ENCODE results near the gene ME1.
"Not testable (repeated sequence)": the region's sequence is repeated elsewhere in the genome, so short reads cannot be mapped to it uniquely, and the experiment has no call there.

Gene ME1

DNA sequence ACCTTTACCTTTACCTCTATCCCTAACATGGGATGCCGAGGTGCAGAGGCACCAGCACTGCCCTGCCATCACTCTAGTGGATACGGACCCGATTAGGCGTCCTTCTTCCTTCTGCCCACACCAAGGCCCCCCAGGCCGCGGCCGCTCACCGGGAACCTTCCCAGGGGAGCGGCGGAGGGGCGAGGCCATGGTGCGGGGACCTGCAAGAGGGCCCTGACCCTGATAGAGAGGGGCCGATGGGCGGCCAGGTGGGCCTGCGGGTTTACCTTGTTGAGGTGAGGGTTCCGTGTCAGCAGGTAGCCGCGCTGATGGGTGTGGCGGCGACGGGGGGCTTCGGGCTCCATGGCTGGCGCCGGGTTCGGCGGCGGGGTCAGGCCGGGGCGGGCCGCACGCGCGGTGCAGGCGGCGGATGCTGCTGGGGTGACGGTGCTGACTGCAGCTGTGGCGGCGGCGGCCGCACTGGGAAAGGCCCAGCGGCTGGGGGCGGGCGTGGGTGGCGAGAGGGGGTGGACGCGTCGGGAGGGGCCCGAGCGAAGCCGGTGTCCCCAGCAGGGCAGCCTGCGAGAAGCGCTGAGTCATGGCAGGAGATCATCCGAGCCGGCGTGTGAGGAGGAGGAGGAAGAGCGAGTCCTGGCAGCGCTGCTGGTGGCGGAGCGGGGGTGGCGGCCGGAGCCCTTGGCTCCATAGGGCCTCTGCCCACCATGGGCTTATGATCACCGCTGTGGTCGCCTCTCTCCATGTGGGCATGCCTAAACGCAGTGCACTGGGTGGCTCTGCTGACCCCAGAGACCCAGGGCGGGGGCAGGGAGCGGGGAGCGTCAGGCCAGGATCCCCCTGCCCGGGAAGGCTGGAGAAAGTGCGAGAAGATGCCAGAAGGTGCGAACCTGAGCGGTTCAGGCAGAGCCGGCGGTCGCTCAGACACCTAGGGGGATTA lies at the start of gene ME1:
Gene ME1 (minus strand): TSS at position 441 of the 934 bp plus-strand sequence. CDS start 97 bp downstream, at position 344.
- FAIRE-seq = no peak
- DNase-seq (ENCODE audit: insufficient read length, low spot score) = peak; percentile 28

DNA sequence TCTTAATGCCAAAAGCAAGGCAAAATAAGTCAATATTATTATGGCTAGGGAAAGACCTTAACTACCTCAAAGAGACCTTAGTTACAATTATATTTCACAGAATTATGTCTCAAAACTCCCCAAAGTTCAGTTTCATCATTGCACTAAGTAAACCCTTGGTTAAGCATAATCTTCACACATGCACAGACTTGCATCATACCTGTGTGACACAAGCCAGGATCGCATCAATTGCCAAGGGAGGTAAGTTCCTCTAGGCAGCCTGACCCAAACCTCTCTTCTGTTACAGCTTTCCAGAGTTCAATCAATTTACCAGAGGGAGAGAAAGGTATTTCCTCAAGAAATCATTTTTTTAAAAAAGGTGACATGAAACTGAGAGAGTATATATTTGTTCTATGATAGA lies 49.6 kb upstream of the ME1 start:
- no peak for FAIRE-seq
- no peak for DNase-seq (ENCODE audit: insufficient read length, low spot score)

DNA sequence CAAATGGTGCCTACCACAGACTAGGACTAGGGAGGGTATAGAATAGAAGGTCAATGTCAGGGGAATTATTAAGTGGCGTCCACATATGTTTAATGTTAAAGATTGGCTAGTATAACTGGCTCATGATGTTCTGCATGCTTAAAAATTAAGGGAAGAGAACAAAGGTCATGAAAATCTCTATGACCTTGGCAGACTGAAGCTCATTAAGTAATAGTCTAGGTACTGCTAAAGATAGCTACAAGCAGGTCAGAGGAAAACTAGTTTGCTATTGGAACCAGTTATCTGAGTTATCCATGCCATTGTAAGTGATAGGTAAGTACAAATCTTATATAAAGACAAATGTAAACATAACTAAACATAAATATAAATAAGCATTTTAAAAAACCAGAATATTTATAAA lies 48.5 kb upstream of the ME1 start:
- DNase-seq (ENCODE audit: insufficient read length, low spot score) (no peak), FAIRE-seq (no peak)

DNA sequence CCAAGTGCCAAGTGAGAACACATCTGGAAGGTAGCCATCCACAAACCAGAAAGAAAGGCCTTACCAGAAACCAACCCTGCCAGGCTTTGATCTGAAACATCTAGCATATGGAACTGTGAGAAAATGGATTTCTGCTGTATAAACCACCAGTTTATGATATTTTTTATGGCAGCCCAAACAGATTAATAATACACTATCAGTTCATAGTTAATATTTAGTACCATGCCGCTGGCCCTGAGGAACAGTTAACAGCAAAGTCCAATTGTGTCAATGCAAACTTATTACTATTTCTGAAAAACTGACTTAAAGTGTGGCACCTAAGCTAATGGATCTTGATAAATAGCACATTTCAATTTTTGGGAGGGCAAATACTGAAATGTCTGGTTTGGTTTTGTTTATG lies 46.1 kb upstream of the ME1 start:
- no peak for DNase-seq (ENCODE audit: insufficient read length, low spot score)
- no peak for FAIRE-seq

DNA sequence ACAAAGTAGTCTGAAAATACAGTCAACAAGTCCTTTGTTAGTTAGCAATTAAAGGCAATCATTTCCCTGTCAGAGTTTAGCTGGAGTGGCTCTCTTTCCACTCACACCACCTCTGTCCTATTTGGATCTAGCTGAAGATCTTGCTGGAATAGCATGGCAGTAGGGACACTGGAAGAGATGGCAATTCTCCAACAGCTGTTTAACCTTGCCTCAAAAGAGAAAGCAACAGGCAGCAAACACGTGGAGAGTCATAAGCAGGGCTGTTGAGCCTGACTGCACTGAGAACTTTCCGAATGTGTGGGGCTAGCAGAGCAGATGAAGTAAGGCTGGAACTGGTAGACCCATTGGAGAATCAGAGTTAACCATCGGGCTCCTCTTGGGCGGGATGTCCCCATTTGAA lies 43.5 kb upstream of the ME1 start:
- no peak for DNase-seq (ENCODE audit: insufficient read length, low spot score)
- FAIRE-seq = no peak

DNA sequence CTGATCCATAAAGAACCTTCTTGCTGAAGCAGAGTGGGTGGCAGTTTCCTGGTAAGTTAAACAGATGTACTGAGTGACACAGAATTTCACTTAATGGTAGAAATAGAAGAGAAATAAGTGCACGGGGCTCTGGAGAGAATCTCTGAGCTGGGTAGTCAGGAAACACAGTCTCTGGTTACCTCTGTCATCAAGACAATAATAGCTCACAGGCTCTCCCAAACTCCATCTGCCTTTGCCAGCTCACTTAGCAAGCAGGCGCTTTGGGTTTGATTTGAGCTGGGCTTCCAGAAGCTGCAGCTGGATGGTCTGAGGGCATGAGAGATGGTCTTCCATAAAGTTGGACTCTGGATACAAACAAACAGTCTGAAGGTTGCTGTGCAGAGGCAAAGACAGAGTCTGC lies 41.9 kb upstream of the ME1 start:
- FAIRE-seq = no peak
- no peak for DNase-seq (ENCODE audit: insufficient read length, low spot score)

DNA sequence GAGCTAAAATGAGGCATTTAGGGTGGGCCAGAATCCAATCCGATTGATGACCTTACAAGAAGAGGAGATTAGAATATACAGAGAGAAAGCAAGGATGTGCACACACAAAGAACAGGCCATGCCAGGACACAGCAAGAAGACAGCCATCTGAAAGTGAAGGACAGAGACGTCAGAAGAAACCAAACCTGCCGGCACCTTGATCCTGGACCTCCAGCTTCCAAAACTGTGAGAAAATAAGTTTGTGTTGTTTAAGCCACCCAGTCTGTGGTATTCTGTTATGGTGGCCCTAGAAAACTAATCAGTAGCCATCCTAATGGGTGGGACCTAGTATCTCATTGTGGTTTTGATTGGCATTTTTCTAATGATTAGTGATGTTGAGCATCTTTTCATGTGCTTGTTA lies 39.7 kb upstream of the ME1 start:
- no peak for FAIRE-seq
- no peak for DNase-seq (ENCODE audit: insufficient read length, low spot score)

DNA sequence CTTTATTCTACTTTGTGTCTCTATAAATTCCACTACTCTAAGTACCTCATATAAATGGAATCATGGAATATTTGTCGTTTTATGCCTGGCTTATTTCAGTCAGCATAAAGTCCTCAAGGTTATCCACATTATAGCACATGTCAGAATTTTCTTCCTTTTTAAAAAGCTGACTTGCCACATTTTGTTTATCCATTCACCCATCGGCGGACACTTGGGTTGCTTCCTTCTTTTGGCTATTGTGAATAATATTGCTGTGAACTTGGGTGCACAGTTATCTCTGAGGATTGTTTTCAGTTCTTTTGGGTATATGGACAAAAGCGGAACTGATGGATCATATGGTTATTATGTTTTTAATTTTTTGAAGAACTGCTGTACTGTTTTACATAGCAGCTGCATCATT lies 39.1 kb upstream of the ME1 start:
- DNase-seq (ENCODE audit: insufficient read length, low spot score) = no peak
- no peak for FAIRE-seq

DNA sequence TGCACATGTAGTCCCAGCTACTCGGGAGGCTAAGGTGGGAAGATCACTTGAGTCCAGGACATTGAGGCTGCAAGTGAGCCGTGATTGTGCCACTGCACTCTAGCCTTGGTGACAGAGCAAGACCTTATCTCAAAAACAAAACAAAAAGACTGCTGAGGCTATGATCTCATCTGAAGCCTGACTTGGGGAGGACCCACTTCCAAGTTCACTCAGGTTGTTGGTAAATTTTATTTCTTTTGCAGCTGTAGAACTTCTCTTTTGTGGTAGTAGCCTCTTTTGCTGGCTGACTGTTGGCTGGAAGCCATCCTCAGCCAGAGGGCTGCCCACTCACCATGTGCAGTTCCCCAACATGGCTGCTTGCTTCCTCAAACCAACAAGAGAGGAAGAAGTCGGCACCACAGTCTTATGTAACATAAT lies 36.8 kb upstream of the ME1 start:
- no peak for DNase-seq (ENCODE audit: insufficient read length, low spot score)
- no peak for FAIRE-seq

DNA sequence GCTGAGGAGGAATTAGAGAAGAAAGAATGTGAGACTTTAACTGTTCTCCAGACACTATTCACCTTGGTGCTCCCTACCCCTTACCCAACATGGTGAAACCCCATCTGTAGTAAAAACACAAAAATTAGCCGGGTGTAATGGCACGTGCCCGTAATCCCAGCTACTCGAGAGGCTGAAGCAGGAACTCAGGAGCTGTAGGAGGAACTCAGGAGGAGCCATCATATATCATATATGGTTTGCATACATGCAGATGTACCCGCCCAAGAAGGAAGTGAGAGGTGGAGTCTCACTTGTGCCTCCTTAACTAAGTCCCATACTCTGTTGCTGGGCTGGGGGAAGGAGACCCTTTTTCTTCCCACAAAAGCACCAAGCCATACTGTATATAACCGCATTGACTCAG lies 35.5 kb upstream of the ME1 start:
- no peak for DNase-seq (ENCODE audit: insufficient read length, low spot score)
- no peak for FAIRE-seq

DNA sequence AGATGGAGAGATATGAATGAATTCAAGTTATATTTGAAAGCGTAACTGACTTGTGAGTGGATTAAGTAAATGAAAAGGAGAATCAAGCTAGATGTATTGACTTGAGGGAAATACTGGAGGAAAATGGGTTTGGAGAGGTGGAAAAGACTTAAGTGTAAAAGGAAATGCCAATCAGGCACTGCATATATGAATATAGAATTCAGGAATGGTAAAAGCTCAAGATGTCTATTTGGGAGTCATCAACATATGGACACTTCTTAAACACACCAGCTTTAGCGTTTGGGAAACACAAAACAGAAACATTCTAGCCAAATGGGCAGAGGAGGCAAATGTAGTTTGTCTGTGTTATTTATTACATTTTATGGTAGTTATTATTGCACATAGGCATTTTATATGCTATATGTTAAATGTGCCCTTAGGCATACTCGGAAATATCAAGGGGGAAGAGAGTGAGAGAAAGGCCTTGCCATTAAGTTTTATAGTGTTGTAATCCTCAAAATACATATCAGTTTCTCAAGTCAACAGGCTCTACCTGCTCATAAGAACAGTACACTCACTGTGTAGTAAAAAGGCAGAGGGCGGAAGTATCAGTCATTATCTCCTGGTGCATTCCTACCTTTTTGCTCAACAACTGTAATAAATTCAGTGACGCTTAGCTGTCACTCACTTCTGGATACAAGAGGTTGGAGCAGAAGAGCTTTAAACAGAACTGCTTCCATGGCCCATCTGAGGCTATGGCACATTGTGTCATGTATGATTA lies 33.7 kb upstream of the ME1 start:
- DNase-seq (ENCODE audit: insufficient read length, low spot score) (no peak), FAIRE-seq (no peak)

DNA sequence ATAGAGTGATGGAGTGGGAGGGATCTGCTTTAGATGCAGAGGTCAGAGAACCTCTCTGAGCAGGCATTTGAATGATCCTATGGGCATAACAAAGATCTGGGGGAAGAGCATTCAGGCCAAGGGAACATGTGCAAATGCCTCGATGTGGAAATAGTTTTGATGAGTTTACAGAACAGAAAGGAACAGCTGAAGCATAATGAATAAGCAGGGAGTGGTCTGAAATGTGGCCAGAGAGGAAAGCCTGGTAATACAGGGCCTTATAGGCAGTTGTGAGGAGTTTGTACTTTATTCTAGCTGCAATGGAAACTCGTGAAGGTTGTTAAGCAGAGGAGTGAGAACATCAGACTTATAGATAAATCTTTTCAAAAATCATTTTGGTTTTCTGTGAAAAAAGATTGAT lies 33.0 kb upstream of the ME1 start:
- no peak for FAIRE-seq
- DNase-seq (ENCODE audit: insufficient read length, low spot score) = no peak

DNA sequence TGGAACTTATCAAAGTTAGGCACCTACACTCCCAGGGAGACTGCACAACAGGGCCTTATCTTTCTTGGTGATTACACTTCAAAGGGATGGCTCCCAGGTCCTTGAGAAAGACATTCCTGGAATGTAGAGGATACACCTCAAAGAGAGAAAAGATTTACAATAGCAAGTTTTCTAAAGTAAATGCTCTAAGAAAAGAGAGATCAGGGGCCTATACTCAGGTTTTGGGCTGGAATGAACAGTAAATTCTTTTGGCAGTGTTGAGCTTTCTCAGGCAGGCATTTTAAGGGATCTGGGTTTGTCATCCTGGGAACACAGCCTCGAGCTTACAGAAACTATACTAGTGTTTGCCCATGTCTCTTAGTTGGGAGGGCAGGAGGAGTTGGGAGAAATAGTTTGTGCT lies 31.7 kb upstream of the ME1 start:
- DNase-seq (ENCODE audit: insufficient read length, low spot score) (no peak), FAIRE-seq (no peak)

DNA sequence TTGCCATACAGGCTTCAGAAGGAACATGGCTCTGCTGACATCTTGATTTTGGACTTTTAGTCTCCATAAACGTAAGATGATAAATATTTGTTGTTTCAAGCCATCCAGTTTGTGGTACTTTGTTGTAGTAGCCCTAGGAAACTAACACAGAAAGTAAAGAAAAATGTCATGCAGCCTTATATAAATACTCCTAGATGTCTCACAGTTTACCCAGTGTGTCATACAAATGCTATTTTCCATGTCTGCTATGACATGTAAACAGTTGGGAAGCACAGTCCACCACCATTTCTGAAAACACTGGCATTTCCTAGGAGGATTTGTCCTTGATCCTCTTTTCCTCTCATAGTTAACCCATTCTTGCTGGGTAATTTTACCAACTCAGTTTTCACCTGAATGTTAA lies 30.6 kb upstream of the ME1 start:
- DNase-seq (ENCODE audit: insufficient read length, low spot score) (no peak), FAIRE-seq (no peak)

DNA sequence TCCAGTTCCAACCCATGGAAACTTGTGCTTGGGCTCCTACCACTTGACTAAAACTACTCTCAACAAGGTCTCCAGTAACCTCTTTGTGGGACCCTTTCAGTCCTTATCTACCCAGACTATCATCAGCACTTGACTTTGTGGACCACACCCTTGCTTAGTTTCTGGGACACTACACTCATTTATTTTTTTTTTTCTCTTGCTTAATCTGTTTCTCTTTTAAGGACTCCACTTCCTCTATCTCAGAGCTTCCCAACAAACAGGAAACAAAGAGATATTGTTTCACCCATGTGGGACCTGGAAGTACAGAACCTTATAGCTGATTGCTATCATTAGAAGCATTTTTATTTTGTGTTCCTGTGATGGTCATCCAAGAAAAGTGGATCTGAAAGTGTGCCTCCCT lies 28.8 kb upstream of the ME1 start:
- FAIRE-seq (no peak), DNase-seq (ENCODE audit: insufficient read length, low spot score) (no peak)

DNA sequence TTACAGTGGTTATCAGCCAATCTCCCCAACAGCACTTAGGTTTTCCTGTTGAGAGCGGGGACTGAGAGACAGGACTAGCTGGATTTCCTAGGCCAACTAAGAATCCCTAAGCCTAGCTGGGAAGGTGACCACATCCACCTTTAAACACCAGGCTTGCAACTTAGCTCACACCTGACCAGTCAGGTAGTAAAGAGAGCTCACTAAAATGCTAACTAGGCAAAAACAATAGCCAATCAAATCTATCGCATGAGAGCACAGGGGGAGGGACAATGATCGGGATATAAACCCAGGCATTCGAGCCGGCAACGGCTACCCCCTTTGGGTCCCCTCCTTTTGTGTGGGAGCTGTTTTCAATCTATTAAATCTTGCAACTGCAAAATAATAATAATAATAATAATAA lies 19.2 kb upstream of the ME1 start:
- not testable (repeated sequence) for FAIRE-seq; DNase-seq (ENCODE audit: insufficient read length, low spot score)

DNA sequence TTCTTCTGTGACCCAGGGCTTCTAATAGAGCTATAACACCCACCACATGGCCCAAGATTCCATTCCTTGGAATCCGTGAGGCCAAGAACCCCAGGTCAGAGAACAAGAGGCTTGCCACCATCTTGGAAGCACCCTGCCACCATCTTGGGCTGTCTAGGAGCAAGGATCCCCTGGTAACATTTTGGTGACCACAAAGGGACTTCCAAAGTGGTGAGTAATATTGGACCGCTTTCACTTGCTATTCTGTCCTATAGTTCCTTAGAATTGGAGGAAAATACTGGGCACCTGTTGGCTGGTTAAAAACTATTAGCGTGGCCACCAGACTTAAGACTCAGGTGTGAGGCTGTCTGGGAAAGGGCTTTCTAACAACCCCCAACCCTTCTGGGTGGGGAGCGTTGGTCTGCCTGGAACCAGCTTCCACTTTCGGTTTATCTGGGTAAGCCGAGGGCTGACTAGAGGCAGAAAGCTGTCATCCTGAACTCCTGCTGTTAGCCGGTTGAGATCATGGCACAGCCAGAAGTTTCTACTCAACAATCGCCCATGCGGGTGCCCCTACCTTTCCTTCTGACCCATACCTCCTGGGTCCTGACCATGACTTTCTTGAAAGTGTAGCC lies 13.3 kb upstream of the ME1 start:
- not testable (repeated sequence) for DNase-seq (ENCODE audit: insufficient read length, low spot score); FAIRE-seq

DNA sequence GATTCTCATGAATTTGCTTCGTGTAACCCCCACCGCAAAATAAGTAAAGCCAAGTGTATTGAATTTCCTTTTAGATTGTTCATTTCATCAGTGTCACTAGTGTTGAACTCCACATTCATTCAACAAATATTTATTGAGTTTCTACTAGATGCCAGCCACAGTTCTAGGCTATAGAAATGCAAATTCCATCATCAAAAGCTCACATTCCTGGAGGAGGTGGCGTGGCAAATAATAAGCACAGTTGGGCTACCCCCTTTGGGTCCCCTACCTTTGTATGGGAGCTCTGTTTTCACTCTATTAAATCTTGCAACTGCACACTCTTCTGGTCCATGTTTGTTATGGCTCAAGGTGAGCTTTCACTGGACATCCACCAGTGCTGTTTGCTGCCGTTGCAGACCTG lies 12.7 kb upstream of the ME1 start:
- no peak for DNase-seq (ENCODE audit: insufficient read length, low spot score)
- no peak for FAIRE-seq

DNA sequence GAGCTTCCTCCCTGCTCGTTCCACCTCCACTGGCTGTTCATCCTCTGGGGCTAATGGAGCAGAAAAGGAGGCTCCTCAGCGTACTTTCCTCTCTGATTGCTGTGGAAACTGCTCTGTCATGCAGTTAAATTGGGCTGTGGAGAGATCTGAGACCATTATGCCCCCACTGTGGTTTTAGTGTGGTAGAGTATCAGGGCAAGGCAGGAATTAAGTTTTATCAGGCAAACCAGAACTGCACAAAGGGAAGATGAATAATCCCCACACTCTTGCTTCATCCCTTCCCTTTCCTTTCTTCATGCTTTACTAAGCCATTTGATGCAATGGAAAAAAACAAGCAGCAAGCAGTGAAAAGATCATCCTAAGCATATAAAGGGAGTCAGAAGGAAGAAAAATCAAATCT lies 11.9 kb upstream of the ME1 start:
- no peak for FAIRE-seq
- no peak for DNase-seq (ENCODE audit: insufficient read length, low spot score)

DNA sequence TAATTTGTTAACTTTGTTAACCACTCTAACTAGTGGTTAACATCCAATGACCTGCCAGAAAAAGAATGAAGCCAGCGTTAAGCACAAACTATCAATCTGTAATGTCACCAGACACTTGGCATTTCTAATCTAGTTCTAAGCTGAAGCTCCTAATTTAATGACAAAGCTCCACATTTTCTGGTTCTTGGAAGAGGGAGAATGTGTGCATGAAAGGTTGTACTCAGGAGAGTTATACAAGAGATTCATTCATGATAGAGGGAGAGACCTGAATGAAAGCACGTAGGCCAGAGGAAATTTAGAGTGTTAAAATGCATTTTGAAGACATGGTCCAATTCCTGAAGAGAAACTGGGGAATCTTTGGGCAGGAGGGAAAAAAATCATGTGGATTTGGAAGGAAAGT lies 8.3 kb upstream of the ME1 start:
- FAIRE-seq = no peak
- DNase-seq (ENCODE audit: insufficient read length, low spot score) = no peak

DNA sequence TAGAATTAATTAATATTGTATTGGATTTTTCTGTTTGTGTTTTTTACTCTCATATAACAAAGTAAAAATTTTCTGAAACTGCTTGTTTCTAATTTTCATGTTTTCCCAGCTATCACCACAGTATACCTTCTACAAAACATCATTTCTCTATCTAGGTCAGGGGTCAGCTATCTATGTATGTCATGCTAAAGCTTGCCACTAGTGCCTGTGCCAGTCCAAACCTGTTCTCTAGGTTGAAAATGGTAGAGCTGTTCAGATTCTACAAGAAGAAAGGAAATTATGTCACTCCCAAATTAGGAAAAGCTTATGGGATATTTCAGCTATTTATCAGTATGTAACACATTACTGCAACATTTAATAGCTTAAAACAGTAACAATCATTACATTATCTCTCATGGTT lies 5.8 kb upstream of the ME1 start:
- DNase-seq (ENCODE audit: insufficient read length, low spot score) = no peak

DNA sequence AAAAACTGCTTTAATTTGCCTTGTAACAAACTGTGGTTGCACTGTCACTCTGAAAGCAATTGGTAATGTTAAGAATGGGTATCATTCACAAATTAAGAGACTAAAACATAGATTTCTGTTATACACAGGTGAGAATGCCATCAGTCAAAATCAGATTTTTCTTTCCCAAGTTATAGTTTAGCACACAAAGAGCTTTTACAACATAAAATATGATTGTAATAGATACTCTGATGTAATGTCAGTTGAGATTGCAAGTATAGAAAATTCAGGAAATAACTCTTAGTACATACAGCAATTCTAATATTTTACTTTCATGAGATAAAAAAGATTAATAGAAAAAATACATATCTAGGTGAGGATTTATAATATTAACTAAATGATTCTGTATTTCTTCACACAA lies 2.3 kb upstream of the ME1 start:
- DNase-seq (ENCODE audit: insufficient read length, low spot score) (no peak), FAIRE-seq (no peak)

More for the DNA sequence above, 5.8 kb upstream of the ME1 start:
- FAIRE-seq = no peak

Measured in GM19239 (cell line).